Spleen (tissue), 11 donors: ENCODE data around the gene KLHL5. TPM values are rescaled to one million over a fixed set of nuclear protein-coding genes. Genes with fewer than 3 reads are reported as not detected.

Experiments
- DNase-seq: peaks from one replicate; pipeline ENCODE4 v3.0.0-alpha.2; 2020
- H3K27ac ChIP-seq, 8 donors: fragments of 200-600 bp; sonication (generic) in 7 of 8; 1 replicate in 4 of 8; 2 replicates in 4 of 8; pipeline versions ENCODE4 v1.5.0 to v1.8.0; 2016 to 2021; ENCODE audit warnings: inconsistent platforms in 4 of 8, mild to moderate bottlenecking in 4 of 8, moderate library complexity in 1 of 8
- H3K27me3 ChIP-seq, 7 donors: fragments of 200-600 bp; sonication (generic) in 6 of 7; replicated peaks in 1 of 7; 1 replicate in 4 of 7; 2 replicates in 3 of 7; pipeline versions ENCODE4 v1.5.0 to v1.8.0; 2016 to 2021; ENCODE audit warnings: inconsistent platforms in 3 of 7, mild to moderate bottlenecking in 1 of 7
- H3K36me3 ChIP-seq, 6 donors: fragments of 200-600 bp; sonication (generic) in 5 of 6; 1 replicate in 4 of 6; 2 replicates in 2 of 6; pipeline versions ENCODE4 v1.5.0 to v1.8.0; 2016 to 2021; ENCODE audit warnings: inconsistent platforms in 2 of 6
- H3K4me1 ChIP-seq, 6 donors: fragments of 200-600 bp; sonication (generic) in 5 of 6; 1 replicate in 3 of 6; 2 replicates in 3 of 6; pipeline versions ENCODE4 v1.5.0 to v1.8.0; 2016 to 2021; ENCODE audit warnings: inconsistent platforms in 3 of 6
- H3K4me3 ChIP-seq, 8 donors: fragments of 200-600 bp; sonication (generic) in 7 of 8; 1 replicate in 4 of 8; 2 replicates in 4 of 8; pipeline versions ENCODE4 v1.5.0 to v1.8.0; 2016 to 2021; ENCODE audit warnings: inconsistent platforms in 4 of 8, mild to moderate bottlenecking in 4 of 8, moderate library complexity in 2 of 8
- H3K9me3 ChIP-seq, 8 donors: fragments of 200-600 bp; sonication (generic) in 7 of 8; 1 replicate in 4 of 8; 2 replicates in 4 of 8; pipeline versions ENCODE4 v1.5.0 to v1.8.0; 2016 to 2021; ENCODE audit warnings: inconsistent platforms in 4 of 8
- CTCF ChIP-seq, 11 experiments: fragments of 200-600 bp in 7 of 11; fragments of 450-650 bp in 4 of 11; sonication (generic) in 4 of 11; IDR thresholded peaks in 8 of 11; conservative IDR thresholded peaks in 3 of 11; 1 replicate in 7 of 11; 2 replicates in 4 of 11; pipeline versions ENCODE4 v1.4.0 to v1.8.0; 2016 to 2021; ENCODE audit warnings: antibody characterized with exemption in 11 of 11, inconsistent platforms in 4 of 11, mild to moderate bottlenecking in 1 of 11
- POLR2A ChIP-seq, 3 donors: fragments of 450-650 bp; IDR thresholded peaks; one replicate each; pipeline ENCODE4 v1.5.1; 2017; ENCODE audit warnings: antibody characterized with exemption in 3 of 3, mild to moderate bottlenecking in 1 of 3
- POLR2AphosphoS5 ChIP-seq, 3 donors: sonication (generic); formaldehyde crosslinking; IDR thresholded peaks; one replicate each; pipeline ENCODE4 v1.5.1; 2017; ENCODE audit warnings: antibody characterized with exemption in 3 of 3
- WGBS, 5 donors: extraction: QIAGEN DNeasy Blood & Tissue Kit in 3 of 5; methylation state at CpG; one replicate each; pipeline versions ENCODE4 v1.1.5 to v1.1.7; 2013 to 2018; 5-methylcytosine and 5-hydroxymethylcytosine counted together
- intact Hi-C: fragments of 100-400 bp; cut with DNase I; formaldehyde crosslinking; loops from one replicate; pipeline ENCODE4 v1.15.0; 2023; ENCODE audit warnings: low total_unique reads
- polyA plus RNA-seq, 3 donors: library from polyadenylated mRNA; stranded (reverse); fragments of 200-250 nt; gene quantifications; one replicate each; pipeline ENCODE4 v1.2.1, GENCODE V29; 2013
- total RNA-seq, 7 donors: library from RNA; depleted of rRNA in 3 of 7; stranded (reverse); fragments of >200 nt in 3 of 7; fragmentation: NEBNext Ultra II Directional in 4 of 7; extraction: Animal tissue kit (Norgen Biotek cat#: 25700) in 4 of 7; gene quantifications; one replicate each; pipeline versions ENCODE4 v1.1.0 to v1.2.1, GENCODE V29; 2016 to 2021
- donor health status: healthy with polysubstance abuse.
- donor health status: DM: no; HTN: no; CAD: no; lungs with moderate emphysema.
- donor health status: DM: no; HTN: no; CAD: no.
- donor health status: Bipolar disorder and iron deficiency.
- donor health status: healthy.
- donor health status: DM: no; HTN: no; CAD: no.
- donor health status: DM: yes; HTN: yes; CAD: no.

The KLHL5 gene
- total and polyA plus RNA-seq, 10 donors: 7.5 to 46.9 (median 35.9) TPM

- intact Hi-C loops: no loop called here
- no peak overlapping the region for H3K27ac ChIP-seq
These were observed 34.8 kb downstream of the KLHL5 start for GRCh38 chr4:39096847-39097246.

GRCh38 chr4:39097290-39097689, 35.3 kb downstream of the KLHL5 start:
- H3K36me3 ChIP-seq: peaks cover 0 to 58% (median 1%) of the 10 kb centered on the region in 6 donors
- no peak overlapping the region for H3K4me3 ChIP-seq
- peaks cover 0 to 7% (median 0%) of the 10 kb centered on the region in 6 donors for H3K4me1 ChIP-seq
- no peak overlapping the region for H3K27ac ChIP-seq
- no peaks in the 10 kb centered on the region for H3K27me3 ChIP-seq
- intact Hi-C loops: no loop called here
- WGBS, 5 donors: 81 to 95% (median 85%) methylated on average over 5 of the region's 5 CpGs
- TF ChIP-seq POLR2A (IDR thresholded peaks at IDR 0.05) (no peak), CTCF (IDR thresholded peaks at IDR 0.05 in 8 of 11, conservative IDR thresholded peaks at IDR 0.05 in 3 of 11) (no peak), POLR2AphosphoS5 (IDR thresholded peaks at IDR 0.05) (no peak)
- no peaks in the 10 kb centered on the region for H3K9me3 ChIP-seq
- no peak for DNase-seq

More at GRCh38 chr4:39096847-39097246, 34.8 kb downstream of the KLHL5 start:
- Histone ChIP-seq H3K4me3 (no peak overlapping the region), H3K9me3 (no peaks in the 10 kb centered on the region), H3K27me3 (no peaks in the 10 kb centered on the region), H3K4me1 (peaks cover 0 to 7% (median 0%) of the 10 kb centered on the region in 6 donors), H3K36me3 (peaks cover 0 to 58% (median 1%) of the 10 kb centered on the region in 6 donors)
- WGBS, 5 donors: 73 to 85% (median 77%) methylated on average over 1 of the region's 1 CpG
- TF ChIP-seq POLR2A (IDR thresholded peaks at IDR 0.05) (no peak), POLR2AphosphoS5 (IDR thresholded peaks at IDR 0.05) (no peak), CTCF (IDR thresholded peaks at IDR 0.05 in 8 of 11, conservative IDR thresholded peaks at IDR 0.05 in 3 of 11) (no peak)
- no peak for DNase-seq

- no peak for DNase-seq
- Histone ChIP-seq H3K4me1 (no peaks in the 10 kb centered on the region), H3K36me3 (peaks cover 3 to 88% (median 24%) of the 10 kb centered on the region in 6 donors), H3K27ac (no peak overlapping the region), H3K9me3 (peaks cover 0 to 4% (median 0%) of the 10 kb centered on the region in 8 donors), H3K4me3 (no peak overlapping the region), H3K27me3 (no peaks in the 10 kb centered on the region)
- WGBS, 5 donors: 81 to 92% (median 88%) methylated on average over 7 of the region's 7 CpGs
- intact Hi-C loops: no loop called here
- no peak for TF ChIP-seq POLR2AphosphoS5 (IDR thresholded peaks at IDR 0.05)
These were observed 40.3 kb downstream of the KLHL5 start for GRCh38 chr4:39102297-39102696.

GRCh38 chr4:39103291-39103690, 41.3 kb downstream of the KLHL5 start:
- no peak overlapping the region for H3K4me3 ChIP-seq
- intact Hi-C loops: no loop called here
- no peaks in the 10 kb centered on the region for H3K27me3 ChIP-seq
- 89 to 98% (median 96%) methylated on average over 6 of the region's 6 CpGs for WGBS, 5 donors
- TF ChIP-seq POLR2A (IDR thresholded peaks at IDR 0.05): no peak
- no peak for TF ChIP-seq POLR2AphosphoS5 (IDR thresholded peaks at IDR 0.05)
- no peak for TF ChIP-seq CTCF (IDR thresholded peaks at IDR 0.05 in 8 of 11, conservative IDR thresholded peaks at IDR 0.05 in 3 of 11)
- no peaks in the 10 kb centered on the region for H3K4me1 ChIP-seq
- DNase-seq: no peak
- peaks cover 0 to 4% (median 0%) of the 10 kb centered on the region in 8 donors for H3K9me3 ChIP-seq
- H3K27ac ChIP-seq: no peak overlapping the region
- peaks cover 3 to 88% (median 28%) of the 10 kb centered on the region in 6 donors for H3K36me3 ChIP-seq

GRCh38 chr4:39104255-39104654, 42.2 kb downstream of the KLHL5 start:
- Histone ChIP-seq H3K4me3 (no peak overlapping the region), H3K9me3 (peaks cover 0 to 4% (median 0%) of the 10 kb centered on the region in 8 donors), H3K36me3 (peaks cover 3 to 87% (median 33%) of the 10 kb centered on the region in 6 donors), H3K27me3 (no peaks in the 10 kb centered on the region), H3K27ac (no peak overlapping the region), H3K4me1 (no peaks in the 10 kb centered on the region)
- no peak for TF ChIP-seq POLR2AphosphoS5 (IDR thresholded peaks at IDR 0.05)
- TF ChIP-seq POLR2A (IDR thresholded peaks at IDR 0.05): no peak
- no peak for TF ChIP-seq CTCF (IDR thresholded peaks at IDR 0.05 in 8 of 11, conservative IDR thresholded peaks at IDR 0.05 in 3 of 11)
- intact Hi-C loops: no loop called here
- DNase-seq: no peak
- 92 to 99% (median 97%) methylated on average over 2 of the region's 2 CpGs for WGBS, 5 donors
